Fibroblast of mammary gland (primary cell): Measurements from ENCODE around the gene HS3ST2.

Source experiments
- DNase-seq: peaks from one replicate; pipeline ENCODE4 v3.0.0-alpha.2; 2010; ENCODE audit warnings: low read depth
- H3K4me3 ChIP-seq: 2 replicates; pipeline ENCODE4 v1.5.1; 2011; ENCODE audit warnings: low read depth, mild to moderate bottlenecking, low read length, moderate library complexity; ENCODE audit not compliant: control insufficient read depth
- CTCF ChIP-seq: conservative IDR thresholded peaks from 2 replicates; pipeline ENCODE4 v1.5.1; 2011; ENCODE audit warnings: low read depth, low read length, inconsistent platforms; ENCODE audit not compliant: control insufficient read depth, insufficient read depth

HS3ST2 gene

GRCh38 chr16:22861580-22861979 is 47.6 kb downstream of the HS3ST2 start:
- TF ChIP-seq CTCF: no peak
- H3K4me3 ChIP-seq: no peak overlapping the region
- no peak for DNase-seq

- no peak for TF ChIP-seq CTCF
- no peak overlapping the region for H3K4me3 ChIP-seq
- no peak for DNase-seq
Measured at GRCh38 chr16:22862046-22862445, 48.1 kb downstream of the HS3ST2 start.

GRCh38 chr16:22864375-22864774 is 50.4 kb downstream of the HS3ST2 start:
- no peak for DNase-seq
- H3K4me3 ChIP-seq: no peak overlapping the region
- TF ChIP-seq CTCF: no peak

- no peak for DNase-seq
- TF ChIP-seq CTCF: no peak
- no peak overlapping the region for H3K4me3 ChIP-seq
Measured at GRCh38 chr16:22868593-22869224, 54.7 kb downstream of the HS3ST2 start.

GRCh38 chr16:22871861-22872260 is 57.9 kb downstream of the HS3ST2 start:
- no peak for TF ChIP-seq CTCF
- no peak overlapping the region for H3K4me3 ChIP-seq
- DNase-seq: no peak

- DNase-seq: no peak
- TF ChIP-seq CTCF: no peak
Measured at GRCh38 chr16:22874394-22874793, 60.4 kb downstream of the HS3ST2 start.

GRCh38 chr16:22878955-22879354 is 65.0 kb downstream of the HS3ST2 start:
- DNase-seq: no peak
- H3K4me3 ChIP-seq: no peak overlapping the region
- no peak for TF ChIP-seq CTCF

More at GRCh38 chr16:22874394-22874793, 60.4 kb downstream of the HS3ST2 start:
- no peak overlapping the region for H3K4me3 ChIP-seq
